NCI-H2171 (cell line): Measurements from ENCODE around the gene ACOD1.
"Not testable (repeated sequence)": the region's sequence is repeated elsewhere in the genome, so short reads cannot be mapped to it uniquely, and the experiment has no call there.

ENCODE experiments used
- DNase-seq: peaks from one replicate; lab custom pipeline; 2025; lab: John Stamatoyannopoulos, UW

The ACOD1 gene

GRCh38 chr13:76954538-76954937, 6.2 kb downstream of the ACOD1 start:
- DNase-seq, result no peak

DNA sequence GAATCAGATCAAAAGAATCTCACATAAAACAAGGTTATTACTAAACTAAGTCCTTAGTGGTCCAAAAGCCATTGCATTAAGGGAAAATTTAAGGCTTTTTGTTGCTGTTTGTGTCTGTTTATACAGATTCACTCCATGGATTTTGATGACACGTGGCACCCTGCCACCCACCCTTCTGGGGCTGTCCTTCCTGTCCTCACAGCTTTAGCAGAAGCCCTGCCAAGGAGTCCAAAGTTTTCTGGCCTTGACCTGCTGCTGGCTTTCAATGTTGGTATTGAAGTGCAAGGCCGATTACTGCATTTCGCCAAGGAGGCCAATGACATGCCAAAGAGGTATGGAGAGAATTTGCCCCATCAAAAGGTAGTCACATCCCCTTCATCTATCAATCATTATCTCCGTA, 6.9 kb downstream of the ACOD1 start:
- no peak for DNase-seq

DNA sequence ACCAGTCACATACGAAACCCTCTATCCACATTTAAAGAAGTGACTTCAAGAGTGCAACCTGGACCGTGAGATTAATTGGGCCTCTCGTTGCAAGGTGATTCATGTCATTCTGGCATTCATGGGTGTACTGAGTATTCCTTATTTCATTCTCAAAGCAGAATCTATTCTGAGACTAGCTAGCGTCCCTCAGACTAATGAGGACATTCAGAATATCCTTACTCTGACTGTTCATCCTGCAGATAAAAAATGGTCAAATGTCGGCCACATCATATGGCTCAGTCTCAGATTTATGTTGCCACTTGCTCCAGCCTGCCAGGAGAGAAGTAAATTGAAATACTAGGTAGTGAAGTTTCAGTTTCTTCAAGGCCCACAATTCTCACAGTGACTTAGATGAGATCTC, 7.3 kb downstream of the ACOD1 start:
- DNase-seq, result no peak

GRCh38 chr13:76958841-76959432, 10.6 kb downstream of the ACOD1 start:
- no peak for DNase-seq

DNA sequence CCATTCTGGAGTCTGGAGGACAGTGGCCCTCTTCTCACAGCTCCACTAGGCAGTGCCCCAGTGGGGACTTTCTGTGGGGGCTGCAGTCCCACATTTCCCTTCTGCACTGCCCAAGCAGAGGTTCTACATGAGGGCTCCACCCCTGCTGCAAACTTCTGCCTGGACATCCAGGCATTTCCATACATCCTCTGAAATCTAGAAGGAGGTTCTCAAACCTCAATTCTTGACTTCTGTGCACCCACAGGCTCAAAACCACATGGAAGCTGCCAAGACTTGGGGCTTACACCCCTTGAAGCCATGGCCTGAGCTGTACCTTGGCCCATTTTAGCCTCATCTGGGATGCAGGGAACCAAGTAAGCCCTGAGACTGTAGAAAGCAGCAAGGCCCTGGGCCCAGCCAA, 11.4 kb downstream of the ACOD1 start:
- not testable (repeated sequence) for DNase-seq

- DNase-seq, result peak; percentile 11
Observed at GRCh38 chr13:76965759-76966421, 17.6 kb downstream of the ACOD1 start.

GRCh38 chr13:76967031-76967430, 18.7 kb downstream of the ACOD1 start:
- DNase-seq, result no peak

- peak; percentile 83 for DNase-seq
Observed at GRCh38 chr13:76968041-76968440, 19.7 kb downstream of the ACOD1 start.

- no peak for DNase-seq
Observed at GRCh38 chr13:76969488-76970365, 21.4 kb downstream of the ACOD1 start.

DNA sequence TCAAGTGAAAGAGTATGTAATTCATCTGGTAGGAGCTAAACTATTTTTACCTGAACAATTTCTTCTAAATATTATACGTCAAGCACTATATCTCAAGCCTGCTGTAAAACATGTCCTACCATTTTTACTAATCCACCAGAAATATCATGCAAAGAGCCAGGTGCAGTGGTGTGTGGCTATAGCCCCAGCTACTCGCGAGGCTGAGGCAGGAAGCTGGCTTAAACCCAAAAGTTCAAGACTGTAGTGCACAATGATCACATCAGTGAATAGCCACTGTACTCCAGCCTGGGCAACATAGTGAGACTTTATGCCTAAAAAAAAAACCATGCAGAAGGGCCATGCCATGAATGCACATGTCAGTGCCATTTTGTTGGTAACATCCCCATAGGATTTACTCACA, 22.9 kb downstream of the ACOD1 start:
- DNase-seq, result no peak

GRCh38 chr13:76971851-76972829, 23.8 kb downstream of the ACOD1 start:
- no peak for DNase-seq

DNA sequence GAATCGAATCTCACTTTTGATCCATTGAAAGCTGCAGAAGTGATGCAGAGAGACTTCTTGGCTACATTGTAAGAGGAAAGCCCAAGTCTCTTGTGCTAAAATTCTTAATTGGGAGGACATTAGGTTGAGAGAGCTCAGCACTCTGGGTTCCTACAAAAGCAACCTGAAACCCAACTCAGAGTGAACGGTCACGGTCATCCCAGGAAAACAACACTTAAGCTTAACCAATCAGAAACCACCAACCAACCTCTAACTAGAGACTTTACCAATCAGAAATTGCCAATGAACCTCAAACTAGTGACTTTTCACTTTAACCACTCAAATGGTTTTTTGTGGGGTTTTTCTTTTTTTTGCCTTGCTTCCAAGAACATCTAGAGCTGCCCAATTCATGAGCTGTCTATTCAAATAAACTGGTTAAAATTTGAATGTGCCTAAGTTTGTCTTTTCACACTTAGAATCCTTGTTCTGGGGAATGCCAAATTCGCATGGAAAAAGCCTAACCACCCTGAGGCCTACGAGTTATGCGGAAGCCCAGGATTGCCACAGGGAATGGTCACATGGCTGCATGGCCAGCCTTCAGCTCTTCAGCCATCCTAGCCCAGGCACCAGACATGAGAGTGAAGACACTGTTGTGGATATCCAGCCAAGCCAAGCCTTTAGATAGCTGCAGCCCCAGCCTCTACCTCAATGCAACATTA, 25.8 kb downstream of the ACOD1 start:
- DNase-seq, result no peak

DNA sequence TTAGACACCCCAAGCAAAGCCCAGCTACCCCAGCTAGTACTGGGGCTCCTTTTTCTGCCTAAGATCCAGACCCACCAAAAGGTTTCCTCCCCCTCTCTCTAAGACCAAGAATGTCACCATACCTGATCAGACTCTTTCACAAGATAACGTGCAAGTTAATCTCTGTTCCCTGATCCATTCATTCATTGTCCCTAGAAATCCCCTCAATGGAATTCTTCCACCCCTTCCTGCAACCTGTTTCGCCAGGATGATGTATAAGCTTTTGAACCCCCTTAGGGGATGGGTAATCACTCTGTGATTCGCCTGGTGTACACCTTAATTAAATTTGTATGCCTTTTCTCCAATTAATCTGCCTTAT, 26.3 kb downstream of the ACOD1 start:
- DNase-seq, result no peak

- no peak for DNase-seq
Observed at GRCh38 chr13:76975863-76976262, 27.6 kb downstream of the ACOD1 start.

DNA sequence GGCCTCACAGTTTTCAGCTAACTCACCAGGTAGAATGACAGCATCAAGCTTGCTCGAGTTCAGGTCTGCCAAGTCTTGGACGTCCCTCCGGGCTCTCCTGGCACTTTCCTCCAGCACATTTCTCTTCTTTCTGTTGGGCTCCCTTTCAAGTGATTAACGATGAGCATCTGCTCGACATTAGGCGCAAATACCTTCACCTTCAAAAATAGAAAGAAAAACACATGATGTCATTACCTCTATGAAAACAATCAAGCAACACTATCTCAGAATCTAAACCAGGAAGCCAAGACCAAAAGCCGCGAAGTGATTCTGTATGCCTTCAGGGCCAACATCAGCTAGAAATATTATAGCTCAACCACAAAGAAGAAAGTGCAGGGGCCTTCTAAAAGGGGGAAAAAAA, 28.2 kb downstream of the ACOD1 start:
- peak; percentile 83 for DNase-seq

- no peak for DNase-seq
Observed at GRCh38 chr13:76976929-76977328, 28.6 kb downstream of the ACOD1 start.

DNA sequence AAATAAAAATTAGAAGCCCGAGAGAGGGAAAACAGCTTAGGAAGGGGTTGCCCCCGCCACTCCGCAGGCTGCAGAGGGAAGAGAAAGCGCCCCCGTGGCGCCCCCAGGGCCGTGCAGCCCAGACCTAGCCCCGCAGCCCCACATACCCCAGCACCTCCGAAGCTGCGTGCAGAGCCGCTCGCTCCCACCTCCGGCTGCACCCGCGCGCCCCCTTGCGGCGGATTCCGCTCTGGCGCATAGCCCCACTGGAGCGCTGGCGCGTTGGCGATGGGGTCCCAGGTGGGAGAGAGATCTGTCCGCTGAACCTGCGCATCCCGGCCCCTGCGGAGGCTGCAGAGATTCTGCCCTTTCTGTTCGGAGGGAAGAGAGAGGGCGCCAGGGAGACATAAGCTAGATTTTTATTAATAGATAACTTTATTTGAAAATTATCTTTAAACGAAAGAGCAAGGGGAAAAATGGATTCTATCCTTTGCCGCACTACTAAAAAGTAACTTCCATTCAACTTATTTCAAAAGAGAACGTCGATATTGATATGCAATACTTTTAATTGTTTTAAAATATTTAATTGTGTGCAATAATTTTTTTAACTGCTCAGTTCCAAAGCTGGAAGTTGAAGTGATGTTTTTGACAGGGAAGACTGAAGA, 31.9 kb downstream of the ACOD1 start:
- DNase-seq, result peak; percentile 80

GRCh38 chr13:76982061-76982460, 33.8 kb downstream of the ACOD1 start:
- no peak for DNase-seq

GRCh38 chr13:76983676-76984075, 35.4 kb downstream of the ACOD1 start:
- DNase-seq, result no peak

DNA sequence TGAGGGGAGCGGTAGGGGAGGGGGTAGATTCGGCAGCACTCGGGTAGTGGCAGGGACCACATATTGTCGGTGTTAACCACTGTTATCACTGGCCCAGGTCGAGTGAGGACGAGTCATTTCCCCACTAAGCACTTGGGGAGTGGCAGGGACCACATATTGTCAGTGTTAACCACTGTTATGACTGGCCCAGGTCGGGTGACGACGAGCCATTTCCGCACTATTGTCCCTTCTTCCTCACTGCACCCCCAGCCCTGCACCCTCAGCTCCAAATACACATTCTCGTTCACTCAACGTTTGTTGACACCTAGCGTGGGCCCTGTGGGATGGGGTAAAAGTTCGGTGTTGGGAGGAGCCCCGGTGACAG, 43.1 kb downstream of the ACOD1 start:
- no peak for DNase-seq
